Ectodermal cell (in vitro differentiated cells): Measurements from ENCODE around the gene AUTS2.

ENCODE experiments used
- H3K27ac ChIP-seq: 2 replicates; pipeline ENCODE4 v1.7.0; 2013; ENCODE audit warnings: mild to moderate bottlenecking, low read depth, low read length; ENCODE audit not compliant: insufficient read depth, poor library complexity, severe bottlenecking
- H3K27me3 ChIP-seq: 2 replicates; pipeline ENCODE4 v1.7.0; 2013; ENCODE audit warnings: mild to moderate bottlenecking, low read length; ENCODE audit not compliant: insufficient read depth, control insufficient read depth, poor library complexity, severe bottlenecking
- H3K36me3 ChIP-seq: one replicate; pipeline ENCODE4 v1.7.0; 2013; ENCODE audit warnings: low read length; ENCODE audit not compliant: control insufficient read depth, insufficient read depth
- H3K4me1 ChIP-seq: one replicate; pipeline ENCODE4 v1.7.0; 2013; ENCODE audit warnings: low read length; ENCODE audit not compliant: control insufficient read depth, insufficient read depth
- H3K4me3 ChIP-seq: 2 replicates; pipeline ENCODE4 v1.7.0; 2013; ENCODE audit warnings: low read depth, low read length, control low read depth; ENCODE audit not compliant: insufficient read depth
- H3K9me3 ChIP-seq: 2 replicates; pipeline ENCODE4 v1.7.0; 2013; ENCODE audit warnings: mild to moderate bottlenecking, low read length, moderate library complexity; ENCODE audit not compliant: control insufficient read depth
- WGBS, 2 experiments: methylation state at CpG; one replicate each; pipeline ENCODE4 v1.1.7; 2013; ENCODE audit warnings: missing lambda C conversion rate in 2 of 2; 5-methylcytosine and 5-hydroxymethylcytosine counted together

AUTS2 gene

DNA sequence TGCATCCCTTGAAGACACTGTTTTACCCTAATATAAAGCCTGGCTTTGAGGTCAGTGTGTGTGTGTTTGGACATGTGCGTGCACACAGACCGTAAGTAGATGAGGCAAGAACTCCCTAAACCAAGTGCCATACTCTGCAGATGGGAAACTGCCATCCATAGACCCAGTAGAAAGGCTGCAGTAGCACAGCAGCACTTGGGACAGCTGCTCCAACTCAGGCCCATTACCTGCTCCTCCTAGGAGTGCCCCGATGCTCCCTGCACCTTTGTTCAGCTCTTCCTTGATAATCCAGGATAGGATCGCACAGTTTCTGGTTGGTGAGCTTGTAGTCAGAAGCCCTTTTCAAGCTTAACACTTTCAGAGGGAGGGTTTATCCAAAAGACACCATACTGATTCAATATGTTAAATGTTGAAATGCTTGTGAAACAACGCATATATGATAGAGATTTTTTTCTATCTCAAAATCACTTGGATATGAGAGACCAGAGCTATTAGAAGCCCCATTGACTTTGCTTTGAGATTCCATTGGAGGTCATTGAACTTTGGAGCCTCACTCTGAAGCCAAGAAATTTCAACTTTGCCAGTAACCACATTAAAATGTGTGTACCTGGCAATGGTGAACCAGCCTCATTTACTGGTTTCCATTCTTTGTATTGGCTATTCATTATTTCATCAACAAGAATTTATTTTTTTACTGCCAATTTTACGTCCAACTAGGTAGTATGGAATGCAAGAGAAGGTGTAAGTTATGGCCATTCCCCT is 776.7 kb downstream of the AUTS2 start:
- H3K9me3 ChIP-seq: no peaks in the 10 kb centered on the region
- H3K4me3 ChIP-seq: no peak overlapping the region
- H3K27ac ChIP-seq: no peak overlapping the region
- 96% methylated on average over 5 to 6 of the region's 6 CpGs for WGBS, 2 experiments
- no peaks in the 10 kb centered on the region for H3K36me3 ChIP-seq
- H3K27me3 ChIP-seq: no peaks in the 10 kb centered on the region
- no peaks in the 10 kb centered on the region for H3K4me1 ChIP-seq

DNA sequence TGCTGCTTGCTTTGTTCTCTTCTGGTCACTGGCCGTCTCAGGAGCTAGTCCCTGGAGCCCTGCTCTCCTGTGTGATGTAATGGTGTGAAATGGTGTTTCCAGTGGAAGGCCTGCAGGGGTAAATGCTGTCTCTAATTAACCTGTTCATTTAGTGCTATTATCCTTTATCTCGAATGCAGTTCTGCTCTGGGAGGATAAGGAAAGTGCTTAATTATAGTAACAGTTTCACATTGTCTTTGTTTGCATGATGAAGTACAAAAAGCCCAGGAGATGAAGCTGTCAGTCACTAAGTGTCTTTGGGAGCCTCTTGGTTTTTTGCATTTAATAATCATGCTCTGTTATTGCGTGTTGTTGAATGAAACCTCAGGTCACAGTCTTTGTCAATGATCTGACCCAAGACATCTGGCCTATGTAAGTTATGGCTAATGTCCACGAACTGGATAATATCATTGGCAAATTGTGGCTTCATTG is 778.3 kb downstream of the AUTS2 start:
- WGBS, 2 experiments: 76 to 81% methylated on average over 4 of the region's 4 CpGs
- Histone ChIP-seq H3K36me3 (no peaks in the 10 kb centered on the region), H3K27ac (no peak overlapping the region), H3K9me3 (no peaks in the 10 kb centered on the region), H3K27me3 (no peaks in the 10 kb centered on the region), H3K4me1 (no peaks in the 10 kb centered on the region), H3K4me3 (no peak overlapping the region)

DNA sequence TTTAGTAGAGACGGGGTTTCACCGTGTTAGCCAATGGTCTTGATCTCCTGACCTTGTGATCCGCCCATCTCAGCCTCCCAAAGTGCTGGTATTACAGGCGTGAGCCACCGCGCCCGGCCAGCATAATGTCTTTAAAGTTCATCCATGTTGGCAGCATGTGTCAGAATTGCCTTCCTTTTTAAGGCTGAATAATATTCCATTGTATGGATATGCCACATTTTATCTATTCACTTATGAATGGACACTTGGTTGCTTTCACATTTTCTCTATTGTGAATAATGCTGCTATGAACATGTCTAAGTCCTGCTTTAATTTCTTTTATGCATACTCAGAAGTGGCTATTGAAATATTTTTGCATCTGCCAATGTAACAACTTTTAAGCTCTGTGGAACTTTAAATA is 779.7 kb downstream of the AUTS2 start:
- H3K36me3 ChIP-seq: no peaks in the 10 kb centered on the region
- 90 to 97% methylated on average over 7 of the region's 7 CpGs for WGBS, 2 experiments
- H3K27me3 ChIP-seq: no peaks in the 10 kb centered on the region
- no peaks in the 10 kb centered on the region for H3K9me3 ChIP-seq
- no peak overlapping the region for H3K27ac ChIP-seq
- H3K4me3 ChIP-seq: no peak overlapping the region
- H3K4me1 ChIP-seq: no peaks in the 10 kb centered on the region

DNA sequence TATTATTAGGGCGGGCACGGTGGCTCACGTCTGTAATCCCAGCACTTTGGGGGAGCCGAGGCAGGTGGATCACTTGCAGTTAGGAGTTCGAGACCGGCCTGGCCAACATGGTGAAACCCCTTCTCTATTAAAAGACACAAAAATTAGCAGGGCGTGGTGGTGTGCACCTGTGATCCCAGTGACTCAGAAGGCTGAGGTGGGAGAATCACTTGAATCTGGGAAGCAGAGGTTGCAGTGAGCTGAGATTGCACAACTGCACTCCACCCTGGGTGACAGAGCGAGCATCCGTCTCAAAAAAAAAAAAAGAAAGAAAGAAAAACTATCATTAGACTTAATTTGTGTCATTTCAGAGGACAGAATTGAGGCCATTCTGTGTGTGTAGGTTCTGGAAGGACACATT is 780.9 kb downstream of the AUTS2 start:
- 94 to 96% methylated on average over 9 of the region's 9 CpGs for WGBS, 2 experiments
- peaks cover 5% of the 10 kb centered on the region for H3K4me1 ChIP-seq
- H3K36me3 ChIP-seq: no peaks in the 10 kb centered on the region
- no peaks in the 10 kb centered on the region for H3K27me3 ChIP-seq
- H3K4me3 ChIP-seq: no peak overlapping the region
- no peak overlapping the region for H3K27ac ChIP-seq
- H3K9me3 ChIP-seq: no peaks in the 10 kb centered on the region

DNA sequence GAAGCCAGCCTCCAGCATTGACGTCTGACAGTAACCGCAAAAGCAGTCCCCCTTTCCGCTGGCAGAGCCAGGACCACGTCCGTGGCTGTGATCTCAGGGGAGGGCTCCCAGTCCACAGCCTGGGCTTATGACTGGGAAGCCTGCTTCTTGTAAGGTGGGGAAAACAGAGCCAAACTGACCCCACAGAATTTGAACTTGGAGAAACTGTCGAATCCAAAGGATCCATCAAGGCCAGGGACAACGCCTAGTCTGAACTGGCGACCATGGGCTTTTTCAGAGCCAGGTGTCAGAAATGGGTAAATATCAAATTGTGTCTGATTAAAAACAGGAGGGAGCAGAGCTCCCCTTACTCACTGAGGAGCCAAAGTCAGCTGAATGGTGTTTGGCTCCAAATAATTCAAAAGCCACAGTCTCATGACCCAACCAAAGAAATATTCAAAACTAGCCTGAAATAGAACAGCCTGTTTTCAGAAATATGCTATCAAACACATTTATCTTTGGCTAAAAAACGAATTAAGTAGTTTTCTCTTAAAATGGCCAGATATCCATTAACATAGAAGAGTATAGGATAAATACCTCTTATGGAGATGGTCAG is 782.2 kb downstream of the AUTS2 start:
- WGBS, 2 experiments: 89 to 94% methylated on average over 8 of the region's 9 CpGs
- H3K36me3 ChIP-seq: no peaks in the 10 kb centered on the region
- no peak overlapping the region for H3K4me3 ChIP-seq
- H3K27ac ChIP-seq: no peak overlapping the region
- no peaks in the 10 kb centered on the region for H3K27me3 ChIP-seq
- H3K4me1 ChIP-seq: peaks cover 7% of the 10 kb centered on the region
- no peaks in the 10 kb centered on the region for H3K9me3 ChIP-seq

DNA sequence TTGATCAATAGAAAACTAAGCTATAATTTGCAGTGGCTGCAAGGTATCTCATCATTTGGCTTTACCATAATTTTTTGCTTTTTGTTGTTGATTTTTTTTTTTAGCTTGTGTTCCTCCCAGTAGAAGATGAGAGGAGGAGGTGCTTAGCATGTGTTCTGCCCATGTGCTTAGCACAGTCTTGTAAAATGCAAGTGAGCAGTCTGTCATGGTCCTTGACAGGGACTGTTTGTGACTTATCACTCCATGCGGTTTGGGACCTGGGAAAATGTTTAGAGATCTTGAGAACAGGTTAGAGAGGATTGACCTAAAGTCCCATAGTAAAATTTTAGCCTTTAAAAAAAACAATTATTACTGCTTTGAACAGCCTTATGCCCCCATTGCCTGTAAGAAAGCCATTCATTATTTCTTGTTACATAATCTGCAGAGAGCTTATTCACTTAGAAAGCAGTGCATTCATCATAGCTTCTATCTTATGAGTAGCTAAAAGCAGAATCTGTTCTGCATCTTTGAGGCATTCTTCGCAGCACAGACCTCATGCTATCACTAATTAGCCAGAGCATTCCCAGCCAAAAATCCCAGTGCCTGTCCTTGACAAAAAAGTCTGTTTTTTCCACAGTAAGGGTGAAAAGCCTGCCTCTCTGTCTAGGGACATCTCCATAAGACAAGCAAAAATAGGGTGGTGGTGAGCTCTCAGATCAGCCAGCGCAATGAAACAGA is 784.9 kb downstream of the AUTS2 start:
- no peak overlapping the region for H3K27ac ChIP-seq
- no peaks in the 10 kb centered on the region for H3K27me3 ChIP-seq
- no peaks in the 10 kb centered on the region for H3K36me3 ChIP-seq
- 94 to 96% methylated on average over 3 of the region's 3 CpGs for WGBS, 2 experiments
- H3K4me1 ChIP-seq: peaks cover 7% of the 10 kb centered on the region
- no peak overlapping the region for H3K4me3 ChIP-seq
- no peaks in the 10 kb centered on the region for H3K9me3 ChIP-seq

DNA sequence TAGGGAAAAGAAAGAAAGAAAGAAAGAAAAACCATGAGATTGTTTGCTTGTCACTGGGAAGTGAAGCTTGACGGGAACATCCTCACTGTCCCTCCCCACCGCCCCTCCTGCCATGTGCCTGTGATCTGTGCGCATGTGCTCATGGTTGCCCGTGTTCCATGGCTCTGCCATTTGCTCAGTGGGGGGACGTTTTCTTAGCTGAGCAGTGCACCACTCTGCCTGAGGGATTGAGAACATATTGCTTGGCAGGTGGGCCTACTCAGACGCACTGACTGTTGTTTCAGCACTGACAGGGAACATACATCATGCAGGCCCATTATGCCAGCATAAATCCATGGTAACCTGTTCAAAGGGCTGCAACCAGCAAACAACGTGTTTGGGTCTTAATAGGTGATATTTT is 785.7 kb downstream of the AUTS2 start:
- peaks cover 7% of the 10 kb centered on the region for H3K4me1 ChIP-seq
- no peak overlapping the region for H3K4me3 ChIP-seq
- 89 to 94% methylated on average over 7 of the region's 7 CpGs for WGBS, 2 experiments
- no peak overlapping the region for H3K27ac ChIP-seq
- H3K36me3 ChIP-seq: no peaks in the 10 kb centered on the region
- no peaks in the 10 kb centered on the region for H3K27me3 ChIP-seq
- no peaks in the 10 kb centered on the region for H3K9me3 ChIP-seq

DNA sequence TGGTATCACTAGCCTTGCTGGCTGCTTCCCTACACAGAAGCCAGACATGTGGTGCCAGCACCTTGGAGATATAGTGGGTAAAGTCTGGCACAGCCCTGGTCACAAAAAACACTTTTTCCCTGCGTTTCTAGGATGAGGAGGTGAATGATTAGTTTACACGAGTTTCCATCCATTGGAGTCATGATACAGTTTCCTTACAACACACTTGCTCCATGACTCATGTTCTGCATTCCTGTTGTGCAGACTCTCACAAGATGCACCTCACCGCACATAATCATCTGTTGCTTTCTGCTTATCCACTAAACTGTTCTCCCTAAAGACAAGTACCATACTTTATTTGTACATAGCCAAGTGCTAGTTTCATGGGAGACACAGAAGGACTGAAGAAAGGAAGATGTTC is 786.6 kb downstream of the AUTS2 start:
- Histone ChIP-seq H3K9me3 (no peaks in the 10 kb centered on the region), H3K27me3 (no peaks in the 10 kb centered on the region), H3K4me1 (peaks cover 7% of the 10 kb centered on the region), H3K36me3 (no peaks in the 10 kb centered on the region), H3K27ac (no peak overlapping the region), H3K4me3 (no peak overlapping the region)
- 89 to 94% methylated on average over 3 of the region's 3 CpGs for WGBS, 2 experiments

DNA sequence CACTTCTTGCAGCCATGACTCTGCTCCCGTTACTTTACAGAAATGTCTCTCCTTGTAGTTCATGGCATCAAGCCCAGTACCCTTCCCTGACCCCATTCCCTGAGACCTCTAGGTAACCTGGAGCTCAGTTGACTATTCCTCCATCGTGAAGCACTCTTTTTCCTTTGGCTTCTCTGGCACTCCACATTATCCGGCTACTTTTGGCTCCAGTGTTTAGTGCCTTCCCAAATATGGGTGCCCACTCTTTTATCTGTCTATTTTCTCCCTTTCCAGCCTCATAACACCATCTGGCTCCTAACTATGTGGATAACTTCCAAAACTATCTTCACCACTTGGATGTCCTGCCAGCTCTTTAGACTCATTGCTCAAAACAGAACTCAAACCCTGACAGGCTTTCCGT is 788.9 kb downstream of the AUTS2 start:
- Histone ChIP-seq H3K27me3 (no peaks in the 10 kb centered on the region), H3K4me3 (no peak overlapping the region), H3K27ac (no peak overlapping the region), H3K4me1 (peaks cover 10% of the 10 kb centered on the region), H3K36me3 (no peaks in the 10 kb centered on the region), H3K9me3 (no peaks in the 10 kb centered on the region)
- WGBS, 2 experiments: 94 to 95% methylated on average over 4 of the region's 4 CpGs

DNA sequence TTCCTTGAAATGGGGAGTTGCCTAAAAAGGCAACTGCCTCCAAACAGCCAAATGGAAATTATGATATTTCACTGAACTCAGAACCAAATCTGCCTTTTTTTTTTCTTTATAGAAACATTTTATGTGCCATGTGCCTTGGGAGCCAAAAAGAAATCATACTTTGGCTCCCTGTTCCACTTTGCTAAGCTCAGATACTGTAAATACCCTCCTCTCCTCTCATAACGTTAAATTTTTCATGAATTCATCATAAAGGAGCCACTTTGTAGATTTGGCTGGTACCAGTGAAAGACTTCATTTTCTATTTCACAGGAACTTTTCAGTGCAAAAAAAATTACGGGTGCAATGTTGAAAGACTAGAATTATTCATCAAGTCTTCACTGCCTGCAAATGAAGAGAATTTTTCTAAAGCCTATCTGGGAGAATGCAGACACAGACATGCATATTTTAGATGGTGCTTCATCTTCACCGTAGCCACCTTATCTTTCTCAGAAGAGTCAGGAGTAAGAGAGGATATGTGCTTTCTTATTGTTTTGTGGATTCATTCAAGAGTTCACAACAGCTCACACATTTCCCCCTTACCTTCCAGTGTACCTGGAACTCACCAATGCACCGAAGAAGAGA is 791.4 kb downstream of the AUTS2 start:
- WGBS, 2 experiments: 99 to 100% methylated on average over 4 of the region's 4 CpGs
- H3K4me1 ChIP-seq: peaks cover 15% of the 10 kb centered on the region
- H3K9me3 ChIP-seq: no peaks in the 10 kb centered on the region
- no peaks in the 10 kb centered on the region for H3K36me3 ChIP-seq
- peaks cover 4% of the 10 kb centered on the region for H3K27me3 ChIP-seq
- no peak overlapping the region for H3K4me3 ChIP-seq
- no peak overlapping the region for H3K27ac ChIP-seq
